HG02870 (cell line): Measurements from ENCODE around the gene CSNK1G3.
"Not testable (repeated sequence)": the region's sequence is repeated elsewhere in the genome, so short reads cannot be mapped to it uniquely, and the experiment has no call there.

Experiments
- ATAC-seq: cut with Tn5 transposase; IDR thresholded peaks from one replicate; pipeline ENCODE4 v1.9.1; 2021; ENCODE audit warnings: mild to moderate bottlenecking, moderate library complexity; ENCODE audit not compliant: unreplicated experiment

The CSNK1G3 gene

DNA sequence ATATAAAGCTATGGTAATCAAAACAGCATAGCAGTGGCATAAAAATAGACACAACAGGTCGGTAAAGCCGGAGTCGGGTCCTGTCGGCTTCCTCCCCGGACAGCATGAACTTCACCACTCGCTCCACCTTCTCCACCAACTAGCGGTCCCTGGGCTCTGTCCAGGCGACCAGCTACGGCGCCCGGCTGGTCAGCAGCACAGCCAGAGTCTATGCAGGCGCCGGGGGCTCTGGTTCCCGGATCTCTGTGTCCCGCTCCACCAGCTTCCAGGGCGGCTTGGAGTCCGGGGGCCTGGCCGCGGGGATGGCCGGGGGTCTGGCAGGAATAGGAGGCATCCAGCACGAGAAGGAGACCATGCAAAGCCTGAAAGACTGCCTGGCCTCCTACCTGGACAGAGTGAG lies 124.0 kb downstream of the CSNK1G3 start:
- ATAC-seq: no peak

GRCh38 chr5:123637028-123637427 lies 125.1 kb downstream of the CSNK1G3 start:
- not testable (repeated sequence) for ATAC-seq

GRCh38 chr5:123639244-123639643 lies 127.3 kb downstream of the CSNK1G3 start:
- ATAC-seq: no peak

DNA sequence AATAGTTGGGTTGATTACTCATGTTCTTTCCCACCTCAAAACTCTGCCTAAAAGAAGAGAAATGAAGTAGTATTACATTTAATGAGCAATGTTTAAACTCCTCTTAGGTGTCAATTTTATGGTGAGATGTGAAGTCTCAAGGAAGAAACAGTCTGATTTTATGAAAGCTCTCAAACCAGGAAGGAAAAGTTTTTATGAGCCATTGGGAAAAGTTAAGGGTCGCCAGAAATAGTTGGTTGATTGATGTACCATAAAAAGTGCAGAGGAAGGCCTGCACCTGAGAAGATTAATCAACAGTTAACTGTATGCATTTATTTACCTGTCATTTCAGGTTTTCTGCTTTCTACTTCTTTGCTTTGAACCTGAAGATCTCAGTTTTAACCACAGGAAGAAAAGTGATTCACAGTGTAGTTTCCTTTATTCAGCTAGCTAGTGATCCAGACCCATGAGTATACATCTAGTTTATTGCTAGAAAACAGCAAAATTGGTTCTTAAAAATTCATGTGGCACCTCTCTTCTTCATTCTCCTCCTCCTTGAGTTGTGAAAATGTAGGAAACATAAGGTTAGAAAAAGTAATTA lies 133.1 kb downstream of the CSNK1G3 start:
- no peak for ATAC-seq

- ATAC-seq: no peak
These were observed 135.1 kb downstream of the CSNK1G3 start for GRCh38 chr5:123647066-123647465.

DNA sequence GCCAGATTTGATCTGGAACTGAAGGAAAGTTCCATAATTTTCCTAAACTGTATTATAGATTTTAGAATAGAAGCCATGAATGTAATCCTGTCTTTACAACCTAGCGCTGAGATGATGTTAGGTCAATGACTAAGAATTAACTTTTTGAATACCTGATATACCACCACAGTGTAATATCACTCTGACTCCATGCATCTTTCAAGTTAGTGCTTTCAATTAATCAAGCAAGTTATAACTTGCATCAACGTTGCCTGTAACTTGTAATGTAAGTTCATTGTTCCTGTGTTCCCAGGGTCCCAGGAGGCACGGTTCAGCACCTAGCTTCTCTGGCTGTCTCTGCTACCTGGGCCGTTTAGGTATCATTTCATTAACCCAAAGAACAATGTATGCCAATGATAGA lies 139.3 kb downstream of the CSNK1G3 start:
- ATAC-seq: no peak

- no peak for ATAC-seq
These were observed 147.0 kb downstream of the CSNK1G3 start for GRCh38 chr5:123659011-123659410.

DNA sequence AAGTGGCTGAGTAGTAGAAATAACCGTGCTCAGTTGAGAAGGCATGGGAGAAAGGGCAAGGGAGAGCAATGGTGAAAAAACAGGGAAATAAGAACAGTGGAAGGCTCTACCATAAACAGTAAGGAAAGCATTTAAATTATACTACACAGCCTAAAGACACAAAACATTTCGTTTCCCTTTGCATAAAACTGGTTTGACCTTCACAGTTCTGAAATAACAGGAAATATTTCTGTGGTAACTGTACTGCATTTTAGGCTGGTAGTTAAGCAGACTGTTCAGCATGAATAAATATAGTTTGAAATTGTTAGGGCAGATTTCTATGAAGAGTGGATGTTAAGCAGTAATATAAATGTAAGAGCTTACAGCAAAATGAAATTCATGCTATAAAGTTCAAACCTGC lies 147.5 kb downstream of the CSNK1G3 start:
- ATAC-seq: no peak

DNA sequence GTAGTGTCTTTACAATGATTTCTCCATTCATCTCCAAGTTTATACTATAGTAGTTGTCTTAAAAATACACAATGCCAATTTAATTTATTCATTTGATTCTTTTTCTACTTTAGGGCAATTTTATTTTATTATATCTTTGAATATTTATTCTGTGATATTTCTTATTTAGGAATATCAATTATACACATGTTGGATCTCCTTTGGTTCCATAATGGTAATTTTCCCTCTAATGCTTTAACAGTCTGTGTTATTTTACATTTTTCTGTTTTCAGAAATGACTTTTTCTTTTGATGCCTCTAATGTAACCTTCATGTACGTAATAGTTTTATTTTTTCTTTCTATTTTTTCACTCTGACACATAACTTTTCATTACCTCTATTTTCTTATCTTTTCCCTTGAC lies 153.0 kb downstream of the CSNK1G3 start:
- ATAC-seq: no peak

GRCh38 chr5:123665822-123666371 lies 153.9 kb downstream of the CSNK1G3 start:
- ATAC-seq: no peak
